Keratinocyte (primary cell): ENCODE data around the gene PPP1CC. TPM values are rescaled to one million over a fixed set of nuclear protein-coding genes. Genes with fewer than 3 reads are reported as not detected.

Experiments used
- DNase-seq: peaks from one replicate; pipeline ENCODE4 v3.0.0-alpha.2; 2011; ENCODE audit warnings: low read depth, missing footprints, low spot score
- FAIRE-seq: peaks from 2 replicates; lab custom pipeline; 2011; peaks lifted over from hg19 to GRCh38; lab: Jason Lieb, UNC
- H2AFZ ChIP-seq: 2 replicates; pipeline ENCODE4 v1.6.0; 2012; ENCODE audit warnings: low read length, control low read depth, inconsistent platforms; ENCODE audit not compliant: control insufficient read depth
- H3K27ac ChIP-seq: 2 replicates; pipeline ENCODE4 v1.5.1; 2011; ENCODE audit warnings: low read length; ENCODE audit not compliant: control insufficient read depth, insufficient read depth
- H3K27me3 ChIP-seq: 3 replicates; pipeline ENCODE4 v1.6.0; 2011; ENCODE audit warnings: low read length; ENCODE audit not compliant: control insufficient read depth, insufficient read depth; ENCODE audit errors: extremely low read depth
- H3K36me3 ChIP-seq, 2 experiments: 2 replicates in 1 of 2; 3 replicates in 1 of 2; pipeline ENCODE4 v1.5.1; 2011; ENCODE audit warnings: low read length in 2 of 2, mild to moderate bottlenecking in 1 of 2; ENCODE audit not compliant: control insufficient read depth in 2 of 2, insufficient read depth in 2 of 2; ENCODE audit errors: extremely low read depth in 1 of 2
- H3K4me1 ChIP-seq: 3 replicates; pipeline ENCODE4 v1.5.1; 2011; ENCODE audit warnings: low read length; ENCODE audit not compliant: control insufficient read depth, insufficient read depth; ENCODE audit errors: extremely low read depth
- H3K4me2 ChIP-seq: 3 replicates; pipeline ENCODE4 v1.6.0; 2011; ENCODE audit warnings: low read depth, low read length; ENCODE audit not compliant: control insufficient read depth, insufficient read depth; ENCODE audit errors: extremely low read depth
- H3K4me3 ChIP-seq, 3 experiments: fragments of 200-600 bp in 1 of 3; sonication (generic) in 1 of 3; 2 replicates in 2 of 3; 3 replicates in 1 of 3; pipeline ENCODE4 v1.5.1; 2011 to 2016; ENCODE audit warnings: low read length in 3 of 3, mild to moderate bottlenecking in 3 of 3, control low read depth in 2 of 3, inconsistent platforms in 1 of 3, low read depth in 1 of 3, mixed read lengths in 1 of 3, mixed run types in 1 of 3, moderate library complexity in 1 of 3; ENCODE audit not compliant: control insufficient read depth in 2 of 3, insufficient read depth in 2 of 3; ENCODE audit errors: extremely low read depth in 1 of 3
- H3K79me2 ChIP-seq: 2 replicates; pipeline ENCODE4 v1.6.0; 2012; ENCODE audit warnings: low read length; ENCODE audit not compliant: control insufficient read depth, insufficient read depth
- H3K9ac ChIP-seq: 3 replicates; pipeline ENCODE4 v1.6.0; 2011; ENCODE audit warnings: low read length; ENCODE audit not compliant: control insufficient read depth, insufficient read depth; ENCODE audit errors: extremely low read depth
- H3K9me1 ChIP-seq: 3 replicates; pipeline ENCODE4 v1.6.0; 2011; ENCODE audit warnings: low read length; ENCODE audit not compliant: control insufficient read depth, insufficient read depth; ENCODE audit errors: extremely low read depth
- H3K9me3 ChIP-seq: 2 replicates; pipeline ENCODE4 v1.5.1; 2012; ENCODE audit warnings: low read depth, low read length; ENCODE audit not compliant: control insufficient read depth
- H4K20me1 ChIP-seq: 3 replicates; pipeline ENCODE4 v1.6.0; 2011; ENCODE audit warnings: low read length; ENCODE audit not compliant: control insufficient read depth, insufficient read depth; ENCODE audit errors: extremely low read depth
- CTCF ChIP-seq, 3 experiments: IDR thresholded peaks in 1 of 3; conservative IDR thresholded peaks in 1 of 3; optimal IDR thresholded peaks in 1 of 3; 2 replicates in 2 of 3; 3 replicates in 1 of 3; pipeline versions ENCODE3 to v1.5.1; 2011; ENCODE audit warnings: low read length in 3 of 3, mild to moderate bottlenecking in 3 of 3, moderate library complexity in 2 of 3, control low read depth in 1 of 3, inconsistent platforms in 1 of 3; ENCODE audit not compliant: insufficient read depth in 2 of 3; ENCODE audit errors: extremely low read depth in 1 of 3
- EZH2 ChIP-seq: IDR thresholded peaks from one replicate; pipeline ENCODE4 v1.6.1; 2012; ENCODE audit warnings: inconsistent platforms, mild to moderate bottlenecking, low read length, moderate library complexity
- dilution Hi-C: fragments of 300-500 bp; cut with MboI; formaldehyde crosslinking; loops from one replicate; pipeline ENCODE4 v1.7.0; 2020; ENCODE audit warnings: low sequenced_read_pairs; ENCODE audit not compliant: extremely low pct_ligation_motif_present
- polyA plus RNA-seq, 5 experiments: library from polyadenylated mRNA; depleted of rRNA in 3 of 5; stranded (reverse) in 3 of 5; stranded (forward) in 1 of 5; unstranded in 1 of 5; fragments of >200 nt; gene quantifications; 1 replicate in 1 of 5; 2 replicates in 3 of 5; 3 replicates in 1 of 5; pipeline versions ENCODE4 v1.2.1 to v1.2.3, GENCODE V29; 2011 to 2012; ENCODE audit warnings: missing spikeins in 2 of 5, low read depth in 1 of 5, low replicate concordance in 1 of 5

The PPP1CC gene
- polyA plus RNA-seq, 1 donor (not counting 4 experiments of a cell fraction or from before 2014, with no cell fraction given) = 158 TPM

- no peaks in the 10 kb centered on the region for H4K20me1 ChIP-seq
- DNase-seq = peak; percentile 23
- no peak overlapping the region for H2AFZ ChIP-seq
- H3K27ac ChIP-seq = no peak overlapping the region
- TF ChIP-seq EZH2 (no peak), CTCF (optimal IDR thresholded peaks at IDR 0.05 in 1 of 3, IDR thresholded peaks at IDR 0.05 in 1 of 3, conservative IDR thresholded peaks at IDR 0.05 in 1 of 3; ENCODE audit: extremely low read depth in 1 of 3, insufficient read depth in 2 of 3, low read length in 3 of 3) (peak; percentile 73 to 87 (median 80))
- H3K79me2 ChIP-seq = no peaks in the 10 kb centered on the region
- no peaks in the 10 kb centered on the region for H3K9me3 ChIP-seq
- dilution Hi-C loops = no loop called here
- no peaks in the 10 kb centered on the region for H3K4me1 ChIP-seq
- H3K9ac ChIP-seq = no peak overlapping the region
- no peaks in the 10 kb centered on the region for H3K27me3 ChIP-seq
- H3K9me1 ChIP-seq = no peaks in the 10 kb centered on the region
- no peaks in the 10 kb centered on the region for H3K36me3 ChIP-seq
- FAIRE-seq = peak; percentile 56
- H3K4me3 ChIP-seq = no peak overlapping the region
- H3K4me2 ChIP-seq = no peak overlapping the region
Measured at GRCh38 chr12:110698171-110698902, 44.4 kb downstream of the PPP1CC start.

GRCh38 chr12:110697236-110697635 lies 45.5 kb downstream of the PPP1CC start:
- H3K4me3 ChIP-seq = no peak overlapping the region
- DNase-seq = no peak
- TF ChIP-seq EZH2 (no peak), CTCF (optimal IDR thresholded peaks at IDR 0.05 in 1 of 3, IDR thresholded peaks at IDR 0.05 in 1 of 3, conservative IDR thresholded peaks at IDR 0.05 in 1 of 3; ENCODE audit: extremely low read depth in 1 of 3, insufficient read depth in 2 of 3, low read length in 3 of 3) (no peak)
- no peaks in the 10 kb centered on the region for H4K20me1 ChIP-seq
- H3K27ac ChIP-seq = no peak overlapping the region
- H3K4me2 ChIP-seq = no peak overlapping the region
- H3K9ac ChIP-seq = no peak overlapping the region
- FAIRE-seq = no peak
- dilution Hi-C loops = no loop called here
- H2AFZ ChIP-seq = no peak overlapping the region
- no peaks in the 10 kb centered on the region for H3K9me3 ChIP-seq
- no peaks in the 10 kb centered on the region for H3K79me2 ChIP-seq
- no peaks in the 10 kb centered on the region for H3K9me1 ChIP-seq
- H3K27me3 ChIP-seq = no peaks in the 10 kb centered on the region
- H3K36me3 ChIP-seq = no peaks in the 10 kb centered on the region
- no peaks in the 10 kb centered on the region for H3K4me1 ChIP-seq
